ENCODE results near the gene ERN1.

The ERN1 gene

DNA sequence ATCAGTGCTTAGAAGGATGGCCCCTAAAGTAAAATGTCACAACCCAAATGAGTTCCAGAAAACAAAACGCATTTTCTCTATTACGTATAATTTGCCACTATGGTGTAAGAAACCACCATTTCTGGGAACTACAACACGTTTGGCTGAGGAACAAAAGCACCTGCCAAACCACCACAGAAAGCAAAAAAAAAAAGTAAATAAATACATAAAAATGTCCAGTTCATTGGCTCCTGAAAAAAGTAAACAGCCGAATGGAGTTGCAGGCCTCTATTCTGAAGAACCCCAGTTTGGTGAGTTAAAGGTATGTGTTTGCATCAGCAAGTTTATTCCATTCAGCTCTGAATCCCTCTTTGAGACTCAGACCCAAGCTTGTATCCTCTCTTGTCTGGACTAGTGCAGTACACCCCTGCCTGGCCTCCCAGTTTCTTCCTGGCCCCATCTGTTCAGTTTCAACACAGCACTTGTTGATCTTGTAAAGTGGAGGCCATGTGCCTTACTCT lies 36.9 kb downstream of the ERN1 start:
- Histone ChIP-seq H3K4me3 (ENCODE audit: low read depth, low read length) (no peak overlapping the region), H3K4me1 (ENCODE audit: control insufficient read depth, insufficient read depth, low read length) (peaks cover 11% of the 10 kb centered on the region; the same call in 1 of the 2 replicates), H3K9me3 (ENCODE audit: control insufficient read depth, insufficient read depth, low read depth, low read length) (no peaks in the 10 kb centered on the region), H3K36me3 (ENCODE audit: control insufficient read depth in 2 of 2, insufficient read depth in 1 of 2, low read length in 2 of 2) (peaks cover 0 to 3% of the 10 kb centered on the region in 2 experiments; a peak in 1 of 3 replicates), H3K27ac (ENCODE audit: extremely low read depth, low read depth, low read length) (no peak overlapping the region)
- ChIA-PET CTCF (interaction anchor here (0.5 kb wide), 1 partner anchor 9 kb away, joined by 3 read pairs; no protein-coding TSS in a partner anchor), POLR2A (no interaction called here)
- no peak for TF ChIP-seq ZBTB21 (tag by site-specific recombination; IDR thresholded peaks at IDR 0.05)
- TF ChIP-seq SCRT2 (tag by site-specific recombination; IDR thresholded peaks at IDR 0.05) = peak; percentile 65

DNA sequence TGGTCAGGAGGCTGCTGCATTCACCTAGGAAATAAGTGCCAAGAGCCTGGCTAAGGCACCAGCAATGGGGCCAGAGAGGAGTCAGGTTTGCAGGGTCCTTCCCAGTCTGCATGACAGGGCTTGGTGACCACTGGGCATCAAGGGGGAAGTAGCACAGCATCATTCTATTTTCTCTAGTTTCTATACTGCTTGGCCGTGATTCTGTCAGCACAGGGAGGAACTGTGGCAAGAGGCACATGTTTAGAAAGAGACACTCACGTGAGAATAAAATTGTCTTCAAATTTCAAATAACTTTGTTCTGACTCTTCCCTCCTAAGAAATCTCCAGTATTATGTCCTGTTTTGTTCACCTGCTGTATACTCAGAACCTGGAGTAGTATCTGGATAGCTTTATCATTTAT lies 37.8 kb downstream of the ERN1 start:
- ChIA-PET POLR2A (no interaction called here), CTCF (interaction anchor here (0.5 kb wide), 1 partner anchor 9 kb away, joined by 3 read pairs; no protein-coding TSS in a partner anchor)
- TF ChIP-seq SP7 (tag by site-specific recombination; IDR thresholded peaks at IDR 0.05) = no peak
- TF ChIP-seq ZNF148 (tag by site-specific recombination; IDR thresholded peaks at IDR 0.05; ENCODE audit: borderline replicate concordance) = no peak
- TF ChIP-seq ZNF341 (tag by site-specific recombination; IDR thresholded peaks at IDR 0.05; ENCODE audit: low read depth) = no peak
- no peak for TF ChIP-seq ZNF48 (tag by site-specific recombination; IDR thresholded peaks at IDR 0.05)
- TF ChIP-seq RBAK (tag by site-specific recombination; IDR thresholded peaks at IDR 0.05) = no peak
- no peak for TF ChIP-seq ZNF138 (tag by site-specific recombination; IDR thresholded peaks at IDR 0.05; ENCODE audit: borderline replicate concordance)
- TF ChIP-seq ZNF76 (tag by site-specific recombination; IDR thresholded peaks at IDR 0.05; ENCODE audit: borderline replicate concordance, low read depth) = no peak
- TF ChIP-seq ZNF37A (tag by site-specific recombination; IDR thresholded peaks at IDR 0.05) = no peak
- TF ChIP-seq ZNF664 (tag by site-specific recombination; IDR thresholded peaks at IDR 0.05) = no peak
- no peak for TF ChIP-seq ZNF518A (tag by site-specific recombination; conservative IDR thresholded peaks at IDR 0.05; ENCODE audit: low read depth)
- TF ChIP-seq ZBTB26 (tag by site-specific recombination; optimal IDR thresholded peaks at IDR 0.05) = no peak
- TF ChIP-seq ZNF488 (tag by site-specific recombination; IDR thresholded peaks at IDR 0.05) = no peak
- TF ChIP-seq ZNF449 (tag by site-specific recombination; IDR thresholded peaks at IDR 0.05) = no peak
- no peak for TF ChIP-seq ZBTB7A (tag by site-specific recombination; IDR thresholded peaks at IDR 0.05; ENCODE audit: low read depth)
- Histone ChIP-seq H3K27ac (ENCODE audit: extremely low read depth, low read depth, low read length) (no peak overlapping the region), H3K4me1 (ENCODE audit: control insufficient read depth, insufficient read depth, low read length) (peaks cover 2% of the 10 kb centered on the region; the same call in 1 of the 2 replicates), H3K4me3 (ENCODE audit: low read depth, low read length) (no peak overlapping the region), H3K36me3 (ENCODE audit: control insufficient read depth in 2 of 2, insufficient read depth in 1 of 2, low read length in 2 of 2) (peaks cover 0 to 3% of the 10 kb centered on the region in 2 experiments; a peak in 1 of 3 replicates), H3K9me3 (ENCODE audit: control insufficient read depth, insufficient read depth, low read depth, low read length) (no peaks in the 10 kb centered on the region)

Data from HEK293 (cell line).